Stimulated activated naive CD4-positive, alpha-beta T cell treated with Interleukin-2 at 50 U/mL for 16 hours (primary cell): ENCODE measurements around the gene IRX4.

Experiments used
- DNase-seq: peaks from one replicate; lab custom pipeline; 2025; lab: John Stamatoyannopoulos, UW

IRX4 gene

GRCh38 chr5:1836176-1836890 is 46.4 kb downstream of the IRX4 start:
- DNase-seq: no peak

DNA sequence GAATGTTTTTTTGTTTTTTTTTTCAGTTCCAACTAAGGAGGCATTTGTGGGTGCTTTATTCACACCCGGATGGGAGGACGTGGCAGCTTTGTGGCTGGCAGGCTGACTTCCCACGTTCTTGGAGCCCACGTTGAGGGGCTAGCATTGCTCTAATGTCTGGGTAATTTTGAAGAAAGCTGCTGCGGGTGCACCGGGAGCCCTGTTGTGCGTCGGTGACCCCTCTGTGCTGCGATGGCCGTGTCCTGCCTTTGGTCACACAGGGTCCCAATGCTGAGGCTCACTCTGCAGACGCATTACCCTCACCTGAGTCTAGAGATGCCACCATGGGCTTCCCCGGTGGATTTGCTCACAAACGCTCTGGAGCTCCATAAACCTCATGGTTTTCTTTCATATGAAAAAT is 47.3 kb downstream of the IRX4 start:
- DNase-seq: no peak

GRCh38 chr5:1834721-1835429 is 47.9 kb downstream of the IRX4 start:
- no peak for DNase-seq

GRCh38 chr5:1834022-1834551 is 48.6 kb downstream of the IRX4 start:
- DNase-seq: no peak

- no peak for DNase-seq
Observed at GRCh38 chr5:1833264-1834021, 49.3 kb downstream of the IRX4 start.

DNA sequence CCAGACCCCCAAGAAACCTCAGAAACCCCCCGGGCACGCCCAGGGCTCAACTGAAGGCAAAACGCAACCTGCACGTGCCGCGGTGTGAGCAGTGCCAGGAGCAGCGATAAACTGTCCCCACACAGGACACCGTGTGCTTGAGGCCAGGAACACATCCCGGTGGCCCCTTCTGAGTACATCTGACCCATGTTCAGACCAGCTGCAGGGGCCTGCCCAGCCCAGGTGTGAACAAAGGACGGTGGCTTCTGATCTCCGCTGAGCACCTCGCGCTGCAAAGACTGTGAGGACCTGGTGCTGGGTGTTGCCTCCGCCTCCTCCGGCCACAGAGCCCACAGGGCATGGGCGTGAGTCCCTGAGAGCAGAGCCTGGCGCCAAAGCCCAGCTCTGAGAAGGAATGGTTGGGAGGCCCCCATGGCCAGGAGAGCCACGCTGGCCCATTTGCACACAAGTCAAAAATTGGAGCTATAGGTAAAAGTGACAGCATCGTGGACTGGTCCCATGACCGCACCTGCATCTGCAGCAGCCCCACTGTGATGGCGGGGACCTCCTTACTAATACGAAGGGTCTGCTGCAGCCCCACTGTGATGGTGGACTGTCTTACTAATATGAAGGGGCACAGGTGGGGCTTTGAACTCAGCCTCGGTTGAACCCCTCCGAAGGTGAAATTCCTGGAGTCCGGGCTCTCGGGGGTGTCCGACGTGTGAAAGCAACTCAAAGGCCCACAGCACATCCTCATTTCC is 50.0 kb downstream of the IRX4 start:
- DNase-seq: no peak

GRCh38 chr5:1831677-1832313 is 50.9 kb downstream of the IRX4 start:
- DNase-seq: no peak

GRCh38 chr5:1831257-1831656 is 51.5 kb downstream of the IRX4 start:
- DNase-seq: no peak

- DNase-seq: no peak
Observed at GRCh38 chr5:1830571-1831228, 52.0 kb downstream of the IRX4 start.

DNA sequence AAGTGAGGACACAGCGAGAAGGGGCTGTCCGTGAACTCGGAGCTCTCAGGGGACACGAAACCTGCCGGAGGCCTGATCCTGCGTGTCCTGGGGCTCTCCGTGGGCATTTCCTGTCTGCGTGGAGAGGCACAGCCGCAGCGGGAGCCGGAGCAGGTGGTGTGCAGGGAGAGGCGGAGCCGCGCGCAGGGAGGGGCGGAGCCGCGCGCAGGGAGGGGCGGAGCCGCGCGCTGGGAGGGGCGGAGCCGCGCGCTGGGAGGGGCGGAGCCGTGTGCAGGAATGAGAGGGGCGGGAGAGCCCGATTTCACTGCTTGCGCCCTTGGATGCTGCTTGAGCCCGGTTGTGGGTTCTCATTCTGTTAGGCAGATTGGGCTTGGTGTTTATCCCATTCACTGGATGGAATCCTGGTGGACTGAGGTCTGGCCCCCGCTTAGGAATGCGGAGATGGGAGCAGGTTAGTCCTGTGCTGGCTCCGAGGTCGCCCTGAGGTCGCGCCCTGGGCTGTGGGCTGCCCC is 54.8 kb downstream of the IRX4 start:
- no peak for DNase-seq
